Neural cell (in vitro differentiated cells): ENCODE data around the gene TMEM184B. TPM values are rescaled to one million over a fixed set of nuclear protein-coding genes. Genes with fewer than 3 reads are reported as not detected.

Source experiments
- H2AFZ ChIP-seq: fragments of 200-600, 300-800 bp; sonication (generic), shearing (Covaris generic); 2 replicates; pipeline ENCODE4 v1.6.0; 2014; ENCODE audit warnings: low read depth, mild to moderate bottlenecking, antibody characterized with exemption, low read length, moderate library complexity
- H3F3A ChIP-seq: fragments of 200-600 bp; shearing (Covaris generic); 2 replicates; pipeline ENCODE4 v1.6.1; 2016; ENCODE audit warnings: mild to moderate bottlenecking, moderate library complexity, mixed read lengths, antibody characterized with exemption, low read length; ENCODE audit not compliant: insufficient read depth, poor library complexity, severe bottlenecking
- H3K27ac ChIP-seq: fragments of 200-600, 300-800 bp; sonication (generic), shearing (Covaris generic); 2 replicates; pipeline ENCODE4 v1.5.1; 2014; ENCODE audit warnings: mild to moderate bottlenecking, low read length, moderate library complexity
- H3K27me3 ChIP-seq: fragments of 300-800, 200-600 bp; sonication (generic), shearing (Covaris generic); 2 replicates; pipeline ENCODE4 v1.6.0; 2014; ENCODE audit warnings: mild to moderate bottlenecking, low read depth, low read length, moderate library complexity; ENCODE audit not compliant: insufficient read depth
- H3K36me3 ChIP-seq: fragments of 300-800, 200-600 bp; sonication (generic), shearing (Covaris generic); 2 replicates; pipeline ENCODE4 v1.5.1; 2014; ENCODE audit warnings: mild to moderate bottlenecking, antibody characterized with exemption, low read length, moderate library complexity; ENCODE audit not compliant: insufficient read depth
- H3K4me2 ChIP-seq: fragments of 300-800, 200-600 bp; sonication (generic), shearing (Covaris generic); 2 replicates; pipeline ENCODE4 v1.6.0; 2014; ENCODE audit warnings: mild to moderate bottlenecking, low read length
- H3K4me3 ChIP-seq: fragments of 300-800, 200-600 bp; sonication (generic), shearing (Covaris generic); 2 replicates; pipeline ENCODE4 v1.5.1; 2014; ENCODE audit warnings: mild to moderate bottlenecking, low read length, moderate library complexity
- H3K79me2 ChIP-seq: fragments of 200-600 bp; shearing (Covaris generic); replicated peaks from 2 replicates; pipeline ENCODE4 v1.6.0; 2014; ENCODE audit warnings: mild to moderate bottlenecking, low read length, moderate library complexity; ENCODE audit not compliant: insufficient read depth
- H3K9ac ChIP-seq: fragments of 300-800, 200-600 bp; sonication (generic), shearing (Covaris generic); 2 replicates; pipeline ENCODE4 v1.6.1; 2016; ENCODE audit warnings: mild to moderate bottlenecking, low read length, mixed read lengths
- H3K9me2 ChIP-seq: fragments of 200-600 bp; shearing (Covaris generic); 2 replicates; pipeline ENCODE4 v1.6.1; 2016; ENCODE audit warnings: mild to moderate bottlenecking, low read length, mixed read lengths; ENCODE audit not compliant: insufficient read depth
- H3K9me3 ChIP-seq: fragments of 200-600, 300-800 bp; sonication (generic), shearing (Covaris generic); 2 replicates; pipeline ENCODE4 v1.6.1; 2016; ENCODE audit warnings: mild to moderate bottlenecking, mixed run types, low read length, moderate library complexity, mixed read lengths
- H4K20me1 ChIP-seq: fragments of 200-600 bp; shearing (Covaris generic); 2 replicates; pipeline ENCODE4 v1.6.1; 2016; ENCODE audit warnings: mild to moderate bottlenecking, mixed run types; ENCODE audit not compliant: insufficient read depth
- CTCF ChIP-seq: fragments of 450-650 bp; IDR thresholded peaks from 2 replicates; pipeline ENCODE4 v1.5.1; 2014; ENCODE audit warnings: antibody characterized with exemption, mild to moderate bottlenecking, moderate library complexity; ENCODE audit not compliant: poor library complexity, severe bottlenecking
- EP300 ChIP-seq: fragments of 450-650 bp; conservative IDR thresholded peaks from 2 replicates; pipeline ENCODE4 v1.6.1; 2014; ENCODE audit warnings: antibody characterized with exemption, mild to moderate bottlenecking, moderate library complexity; ENCODE audit not compliant: poor library complexity, severe bottlenecking
- EZH2 ChIP-seq: fragments of 200-600, 300-800 bp; shearing (Covaris generic), sonication (generic); IDR thresholded peaks from 2 replicates; pipeline ENCODE4 v1.6.1; 2014; ENCODE audit warnings: antibody characterized with exemption, low read length, borderline replicate concordance, mild to moderate bottlenecking; ENCODE audit not compliant: insufficient read depth, poor library complexity, severe bottlenecking
- MXI1 ChIP-seq: fragments of 450-650 bp; conservative IDR thresholded peaks from 2 replicates; pipeline ENCODE4 v1.6.1; 2014; ENCODE audit warnings: antibody characterized with exemption, mild to moderate bottlenecking; ENCODE audit not compliant: poor library complexity, severe bottlenecking
- POLR2AphosphoS5 ChIP-seq: IDR thresholded peaks from 2 replicates; pipeline ENCODE4 v1.6.1; 2012
- RAD21 ChIP-seq: fragments of 450-650 bp; conservative IDR thresholded peaks from 2 replicates; pipeline ENCODE4 v1.6.1; 2014; ENCODE audit warnings: antibody characterized with exemption, mild to moderate bottlenecking, moderate library complexity
- SMC3 ChIP-seq: fragments of 450-650 bp; conservative IDR thresholded peaks from 2 replicates; pipeline ENCODE4 v1.6.1; 2014; ENCODE audit warnings: antibody characterized with exemption, mild to moderate bottlenecking, moderate library complexity; ENCODE audit not compliant: poor library complexity
- TAF1 ChIP-seq: IDR thresholded peaks from 2 replicates; pipeline ENCODE4 v1.6.1; 2012; ENCODE audit warnings: low read depth
- polyA plus RNA-seq: library from polyadenylated mRNA; depleted of rRNA; stranded (reverse); fragments of >200 nt; gene quantifications from 2 replicates; pipeline ENCODE4 v1.2.3, GENCODE V29; 2014
- TF ChIP-seq, protein P1 (sequence below): IDR thresholded peaks from 2 replicates; pipeline ENCODE4 v1.6.1; 2012; ENCODE audit warnings: borderline replicate concordance

Gene TMEM184B
- polyA plus RNA-seq, 1 donor from 2014 or later: 19.7 TPM

GRCh38 chr22:38246692-38247091 is 26.1 kb downstream of the TMEM184B start:
- no peaks in the 10 kb centered on the region for H3K9me3 ChIP-seq
- H3K79me2 ChIP-seq: no peaks in the 10 kb centered on the region
- no peaks in the 10 kb centered on the region for H3K9me2 ChIP-seq
- no peak overlapping the region for H3K9ac ChIP-seq
- no peak overlapping the region for H3K4me3 ChIP-seq
- TF ChIP-seq EP300 (no peak), RAD21 (no peak), TAF1 (no peak), EZH2 (no peak), POLR2AphosphoS5 (no peak), MXI1 (no peak), SMC3 (no peak), CTCF (no peak)
- TF ChIP-seq, protein P1, sequence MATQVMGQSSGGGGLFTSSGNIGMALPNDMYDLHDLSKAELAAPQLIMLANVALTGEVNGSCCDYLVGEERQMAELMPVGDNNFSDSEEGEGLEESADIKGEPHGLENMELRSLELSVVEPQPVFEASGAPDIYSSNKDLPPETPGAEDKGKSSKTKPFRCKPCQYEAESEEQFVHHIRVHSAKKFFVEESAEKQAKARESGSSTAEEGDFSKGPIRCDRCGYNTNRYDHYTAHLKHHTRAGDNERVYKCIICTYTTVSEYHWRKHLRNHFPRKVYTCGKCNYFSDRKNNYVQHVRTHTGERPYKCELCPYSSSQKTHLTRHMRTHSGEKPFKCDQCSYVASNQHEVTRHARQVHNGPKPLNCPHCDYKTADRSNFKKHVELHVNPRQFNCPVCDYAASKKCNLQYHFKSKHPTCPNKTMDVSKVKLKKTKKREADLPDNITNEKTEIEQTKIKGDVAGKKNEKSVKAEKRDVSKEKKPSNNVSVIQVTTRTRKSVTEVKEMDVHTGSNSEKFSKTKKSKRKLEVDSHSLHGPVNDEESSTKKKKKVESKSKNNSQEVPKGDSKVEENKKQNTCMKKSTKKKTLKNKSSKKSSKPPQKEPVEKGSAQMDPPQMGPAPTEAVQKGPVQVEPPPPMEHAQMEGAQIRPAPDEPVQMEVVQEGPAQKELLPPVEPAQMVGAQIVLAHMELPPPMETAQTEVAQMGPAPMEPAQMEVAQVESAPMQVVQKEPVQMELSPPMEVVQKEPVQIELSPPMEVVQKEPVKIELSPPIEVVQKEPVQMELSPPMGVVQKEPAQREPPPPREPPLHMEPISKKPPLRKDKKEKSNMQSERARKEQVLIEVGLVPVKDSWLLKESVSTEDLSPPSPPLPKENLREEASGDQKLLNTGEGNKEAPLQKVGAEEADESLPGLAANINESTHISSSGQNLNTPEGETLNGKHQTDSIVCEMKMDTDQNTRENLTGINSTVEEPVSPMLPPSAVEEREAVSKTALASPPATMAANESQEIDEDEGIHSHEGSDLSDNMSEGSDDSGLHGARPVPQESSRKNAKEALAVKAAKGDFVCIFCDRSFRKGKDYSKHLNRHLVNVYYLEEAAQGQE: no peak
- no peak overlapping the region for H2AFZ ChIP-seq
- no peaks in the 10 kb centered on the region for H3F3A ChIP-seq
- no peaks in the 10 kb centered on the region for H3K36me3 ChIP-seq
- H3K27me3 ChIP-seq: no peaks in the 10 kb centered on the region
- H3K27ac ChIP-seq: no peak overlapping the region
- H4K20me1 ChIP-seq: no peaks in the 10 kb centered on the region
- no peak overlapping the region for H3K4me2 ChIP-seq

GRCh38 chr22:38246046-38246658 is 26.7 kb downstream of the TMEM184B start:
- Histone ChIP-seq H3K4me3 (no peak overlapping the region), H4K20me1 (no peaks in the 10 kb centered on the region), H3K36me3 (no peaks in the 10 kb centered on the region), H3K9ac (no peak overlapping the region), H3K27me3 (no peaks in the 10 kb centered on the region), H3K27ac (no peak overlapping the region), H3F3A (no peaks in the 10 kb centered on the region), H3K4me2 (no peak overlapping the region), H3K9me2 (no peaks in the 10 kb centered on the region), H3K79me2 (no peaks in the 10 kb centered on the region), H2AFZ (no peak overlapping the region), H3K9me3 (no peaks in the 10 kb centered on the region)
- TF ChIP-seq POLR2AphosphoS5 (no peak), EP300 (no peak), RAD21 (no peak), SMC3 (no peak), EZH2 (no peak), CTCF (no peak), TAF1 (no peak), MXI1 (no peak)
- TF ChIP-seq, protein P1: no peak
